ENCODE data around the gene CREB3. TPM values are rescaled to one million over a fixed set of nuclear protein-coding genes. Genes with fewer than 3 reads are reported as not detected.

Gene CREB3
- polyA plus RNA-seq, 1 experiment = 75.8 TPM

- Histone ChIP-seq H3K27me3 (ENCODE audit: control insufficient read depth, insufficient read depth, low read length) (no peaks in the 10 kb centered on the region), H3K36me3 (ENCODE audit: control insufficient read depth, insufficient read depth, low read length) (no peaks in the 10 kb centered on the region), H3K4me3 (ENCODE audit: low read depth, low read length) (no peak overlapping the region)
- ChIA-PET POLR2A (no interaction called here), CTCF (interaction anchor here (0.6 to 0.8 kb wide), 5 partner anchors 23 to 139 kb away, joined by 3 to 4 read pairs (median 4); no protein-coding TSS in a partner anchor)
- DNase-seq (ENCODE audit: low read depth) = no peak
- no peak for TF ChIP-seq CTCF (IDR thresholded peaks at IDR 0.05; ENCODE audit: insufficient read depth, low read depth, low read length)
These were observed 30.7 kb downstream of the CREB3 start for GRCh38 chr9:35763181-35763580.

- no peak for DNase-seq (ENCODE audit: low read depth)
- ChIA-PET POLR2A (no interaction called here), CTCF (interaction anchor here (1.1 to 1.6 kb wide), 3 partner anchors 9 to 12 kb away, joined by 3 read pairs; no protein-coding TSS in a partner anchor)
- no peak overlapping the region for H3K4me3 ChIP-seq (ENCODE audit: low read depth, low read length)
- H3K36me3 ChIP-seq (ENCODE audit: control insufficient read depth, insufficient read depth, low read length) = no peaks in the 10 kb centered on the region
- TF ChIP-seq CTCF (IDR thresholded peaks at IDR 0.05; ENCODE audit: insufficient read depth, low read depth, low read length) = no peak
- H3K27me3 ChIP-seq (ENCODE audit: control insufficient read depth, insufficient read depth, low read length) = no peaks in the 10 kb centered on the region
These were observed 31.3 kb downstream of the CREB3 start for GRCh38 chr9:35763803-35764202.

GRCh38 chr9:35766997-35767396 lies 34.5 kb downstream of the CREB3 start:
- no peak overlapping the region for H3K4me3 ChIP-seq (ENCODE audit: low read depth, low read length)
- TF ChIP-seq CTCF (IDR thresholded peaks at IDR 0.05; ENCODE audit: insufficient read depth, low read depth, low read length) = no peak
- ChIA-PET CTCF (interaction anchor here (1.0 to 14.0 kb wide), 2 partner anchors 19 to 22 kb away, joined by 3 to 89 read pairs; no protein-coding TSS in a partner anchor), POLR2A (no interaction called here)
- H3K27me3 ChIP-seq (ENCODE audit: control insufficient read depth, insufficient read depth, low read length) = peaks cover 16% of the 10 kb centered on the region
- no peak for DNase-seq (ENCODE audit: low read depth)
- no peaks in the 10 kb centered on the region for H3K36me3 ChIP-seq (ENCODE audit: control insufficient read depth, insufficient read depth, low read length)

GRCh38 chr9:35767458-35767857 lies 35.0 kb downstream of the CREB3 start:
- no peak for DNase-seq (ENCODE audit: low read depth)
- ChIA-PET CTCF (interaction anchor here (0.6 to 14.0 kb wide), 2 partner anchors 21 to 138 kb away, joined by 4 to 89 read pairs; partner anchors contain the start of gene HRCT1), POLR2A (no interaction called here)
- Histone ChIP-seq H3K27me3 (ENCODE audit: control insufficient read depth, insufficient read depth, low read length) (peaks cover 16% of the 10 kb centered on the region), H3K36me3 (ENCODE audit: control insufficient read depth, insufficient read depth, low read length) (no peaks in the 10 kb centered on the region), H3K4me3 (ENCODE audit: low read depth, low read length) (no peak overlapping the region)
- no peak for TF ChIP-seq CTCF (IDR thresholded peaks at IDR 0.05; ENCODE audit: insufficient read depth, low read depth, low read length)

- no peak for TF ChIP-seq CTCF (IDR thresholded peaks at IDR 0.05; ENCODE audit: insufficient read depth, low read depth, low read length)
- Histone ChIP-seq H3K27me3 (ENCODE audit: control insufficient read depth, insufficient read depth, low read length) (peaks cover 16% of the 10 kb centered on the region), H3K4me3 (ENCODE audit: low read depth, low read length) (no peak overlapping the region), H3K36me3 (ENCODE audit: control insufficient read depth, insufficient read depth, low read length) (no peaks in the 10 kb centered on the region)
- DNase-seq (ENCODE audit: low read depth) = no peak
- CTCF ChIA-PET = interaction anchor here (1.3 to 14.0 kb wide), 2 partner anchors 10 to 19 kb away, joined by 5 to 89 read pairs; no protein-coding TSS in a partner anchor
- POLR2A ChIA-PET = no interaction called here
These were observed 37.3 kb downstream of the CREB3 start for GRCh38 chr9:35769763-35770162.

Measured in BJ (cell line).